Putamen (tissue), 1 donor: ENCODE data around the gene CROCC.
"Not testable (repeated sequence)": the region's sequence is repeated elsewhere in the genome, so short reads cannot be mapped to it uniquely, and the experiment has no call there.

Experiments used
- DNase-seq: peaks from one replicate; pipeline ENCODE4 v3.0.0-alpha.2; 2016; ENCODE audit warnings: low spot score

Gene CROCC

DNA sequence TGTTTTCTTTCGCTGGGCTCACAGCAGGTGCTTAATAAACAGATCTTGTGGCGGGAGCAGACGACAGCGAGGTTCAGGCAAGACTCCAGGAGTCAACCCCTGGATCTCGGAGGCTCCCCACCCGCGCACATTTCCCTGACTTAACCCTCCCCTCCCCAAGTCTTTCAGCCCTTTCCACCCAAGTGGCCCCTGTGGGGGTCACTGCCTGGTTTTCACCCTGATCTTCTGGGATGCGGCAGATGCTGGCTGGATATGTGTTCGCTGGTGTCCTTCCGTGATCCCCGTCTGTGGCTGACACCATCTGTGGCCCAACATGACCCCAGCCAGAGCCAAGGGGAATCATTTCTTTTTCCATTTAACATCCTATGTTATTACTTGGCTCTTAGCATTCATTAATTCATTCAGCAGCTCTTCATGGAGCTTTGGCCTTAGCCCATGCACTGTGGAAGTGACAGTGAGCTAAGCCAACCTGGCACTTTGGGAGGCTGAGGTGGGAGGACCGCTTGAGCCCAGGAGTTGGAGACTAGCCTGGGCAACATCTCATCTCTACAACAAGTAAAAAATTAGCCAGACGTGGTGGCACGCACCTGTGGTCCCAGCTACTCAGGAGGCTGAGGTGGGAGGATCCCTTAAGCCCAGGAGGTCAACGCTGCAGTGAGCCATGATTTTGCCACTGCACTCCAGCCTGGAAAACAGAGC, 6.7 kb upstream of the CROCC start:
- not testable (repeated sequence) for DNase-seq

DNA sequence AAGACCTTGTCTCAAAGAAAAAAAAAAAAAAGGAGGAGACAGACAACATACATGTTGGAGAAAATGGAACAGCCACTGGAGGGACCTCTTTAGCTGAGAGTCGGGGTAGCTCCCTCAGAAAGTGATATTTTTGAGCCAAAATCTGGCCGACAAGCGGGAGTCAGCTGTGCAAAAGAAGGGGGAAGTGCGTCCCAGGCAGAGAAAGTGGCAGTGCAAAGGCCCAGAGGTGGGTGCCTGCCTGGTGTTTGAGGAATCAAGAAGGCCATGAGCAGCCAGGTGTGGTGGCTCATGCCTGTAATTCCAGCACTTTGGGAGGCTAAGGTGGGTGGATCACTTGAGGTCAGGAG, 6.1 kb upstream of the CROCC start:
- no peak for DNase-seq

- DNase-seq, result not testable (repeated sequence)
Observed at GRCh38 chr1:16916036-16916880, 5.5 kb upstream of the CROCC start.

DNA sequence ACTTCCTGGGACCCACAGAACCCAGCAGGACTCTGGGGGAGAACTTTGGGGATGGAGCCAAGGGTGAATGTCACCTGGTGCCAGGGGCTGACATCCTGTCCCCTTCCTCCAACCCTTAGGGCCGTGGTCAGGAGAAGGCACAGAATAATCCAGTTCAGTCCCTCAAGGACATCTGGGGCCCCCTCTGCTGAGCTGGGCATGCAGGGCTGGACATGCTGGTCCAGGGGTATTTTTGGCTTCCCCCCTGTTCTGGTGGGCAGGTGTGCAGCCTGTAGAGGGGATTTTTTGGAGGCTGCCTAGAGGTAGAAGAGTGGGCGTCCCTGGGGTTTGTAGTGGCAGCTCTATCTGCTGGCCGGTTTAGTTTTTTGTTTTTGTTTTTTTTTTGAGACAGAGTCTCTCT, 3.4 kb upstream of the CROCC start:
- no peak for DNase-seq

DNA sequence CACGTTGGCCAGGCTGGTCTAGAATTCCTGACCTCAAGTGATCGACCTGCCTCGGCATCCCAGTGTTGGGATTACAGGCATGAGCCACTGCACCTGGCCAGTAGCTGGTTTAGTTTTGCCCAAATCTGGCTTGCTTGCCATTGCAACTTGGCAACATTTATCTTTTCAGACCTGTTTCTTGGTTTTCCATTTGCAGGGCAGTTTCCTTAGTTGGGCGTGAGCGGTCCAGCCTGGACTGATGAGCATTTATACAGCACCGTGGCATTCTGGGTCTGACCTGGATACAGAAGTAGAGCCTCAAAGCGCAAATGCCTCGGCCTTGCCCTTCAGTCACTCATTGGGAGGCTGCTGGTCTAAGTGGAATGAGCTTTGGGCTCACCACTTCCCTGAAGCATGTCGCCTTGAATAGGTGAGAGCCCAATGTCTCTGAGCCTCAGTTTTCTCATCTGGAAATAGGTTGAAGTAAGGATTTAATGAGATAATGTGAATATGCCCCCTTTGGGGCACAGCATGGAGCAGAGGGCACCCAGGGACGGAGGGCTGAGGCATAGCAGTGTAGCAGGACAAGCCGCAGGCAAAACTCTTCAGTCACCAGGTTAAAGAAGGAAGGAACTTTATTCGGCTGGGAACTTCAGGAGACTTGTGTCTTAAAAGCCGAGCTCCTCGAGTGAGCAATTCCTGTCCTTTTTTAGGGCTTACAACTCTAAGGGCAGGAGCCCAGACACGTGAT, 2.6 kb upstream of the CROCC start:
- DNase-seq, result not testable (repeated sequence)

DNA sequence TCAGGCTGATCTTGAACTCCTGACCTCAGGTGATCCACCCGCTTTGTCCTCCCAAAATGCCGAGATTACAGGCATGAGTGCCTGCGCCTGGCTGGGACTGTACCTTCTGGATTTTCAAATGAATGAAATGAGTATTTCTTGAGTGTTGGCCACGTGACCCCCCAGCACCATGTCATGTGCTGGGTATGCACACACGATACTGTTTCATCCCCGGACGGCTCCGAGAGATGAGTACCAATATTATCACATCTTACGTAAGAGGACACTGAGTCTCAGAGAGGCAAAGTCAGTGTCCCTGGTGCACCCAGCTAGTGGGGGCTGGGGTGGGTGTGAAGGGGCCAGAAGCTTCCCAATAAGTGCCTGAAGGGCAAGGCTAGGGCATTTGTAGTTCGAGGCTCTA, 780 bp upstream of the CROCC start:
- no peak for DNase-seq

- DNase-seq, result no peak
Observed at GRCh38 chr1:16922466-16922865, 735 bp downstream of the CROCC start.

DNA sequence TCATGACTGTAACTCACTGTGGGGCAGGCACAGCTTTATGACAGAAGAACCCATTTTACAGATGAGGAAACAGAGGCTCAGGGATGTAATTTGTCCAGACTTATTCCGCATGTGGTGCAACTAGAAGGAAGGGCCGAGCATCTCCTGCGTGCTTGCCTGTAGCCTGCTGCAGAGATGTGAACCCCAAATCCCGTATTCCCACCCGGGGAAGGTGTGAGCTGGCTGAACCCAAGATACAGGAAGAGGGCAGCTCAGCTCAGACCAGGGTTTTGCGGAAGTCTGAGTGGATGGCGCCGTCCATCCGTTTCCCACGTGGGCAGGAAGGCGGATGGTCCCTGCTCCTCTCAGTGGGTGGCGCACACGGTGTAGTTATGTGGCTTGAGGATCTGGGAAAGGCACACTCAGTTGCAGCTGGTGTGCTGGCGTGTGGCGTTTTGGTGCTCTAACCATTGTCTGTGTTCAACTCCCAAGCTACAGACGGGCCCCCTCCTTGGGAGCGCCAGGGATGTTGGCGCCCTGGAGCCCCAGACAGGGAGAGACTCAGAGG, 1.2 kb downstream of the CROCC start:
- no peak for DNase-seq

GRCh38 chr1:16924216-16924918, 2.6 kb downstream of the CROCC start:
- DNase-seq, result no peak

GRCh38 chr1:16924919-16925477, 3.3 kb downstream of the CROCC start:
- no peak for DNase-seq

DNA sequence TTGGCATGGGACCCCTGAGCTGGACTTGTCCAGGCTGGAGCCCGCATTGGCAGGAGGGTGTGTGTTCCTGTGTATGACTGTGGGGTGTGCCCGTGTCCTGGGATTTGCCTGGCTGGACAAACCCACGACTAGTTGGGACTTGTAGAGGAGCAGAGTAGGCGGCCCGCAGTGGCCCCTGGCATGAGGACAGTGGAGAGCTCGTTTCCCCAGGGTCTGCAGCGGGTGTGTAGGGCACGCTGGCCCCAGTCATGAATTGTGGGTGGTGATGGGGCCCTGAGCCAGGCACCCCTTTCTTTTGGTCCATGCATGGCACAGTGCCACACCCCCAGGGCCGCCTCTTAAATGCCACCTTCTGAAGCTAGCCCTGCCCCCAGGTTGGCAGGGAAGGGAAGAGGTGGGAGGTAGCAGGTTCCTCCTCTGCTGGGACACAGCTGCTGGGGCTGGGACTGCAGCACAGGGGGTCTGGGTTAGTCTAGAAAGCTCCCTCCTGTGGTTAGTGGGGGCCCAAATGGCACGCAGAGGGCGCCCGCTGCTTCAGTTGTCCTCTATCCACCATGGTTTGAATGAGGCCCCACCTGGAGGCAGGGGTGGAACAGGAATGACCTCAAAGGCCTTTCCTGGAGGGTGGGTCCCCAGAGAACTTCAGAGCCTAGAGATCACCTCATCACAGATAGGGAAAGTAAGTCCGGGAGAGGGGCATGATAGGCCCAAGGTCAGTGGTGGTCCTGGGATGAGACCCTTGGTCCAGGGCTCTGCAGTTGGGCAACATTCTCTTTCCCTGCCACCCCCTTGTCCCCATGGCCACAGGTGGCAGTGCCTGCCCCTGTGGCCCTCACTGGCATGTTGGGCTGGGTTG, 4.1 kb downstream of the CROCC start:
- no peak for DNase-seq

DNA sequence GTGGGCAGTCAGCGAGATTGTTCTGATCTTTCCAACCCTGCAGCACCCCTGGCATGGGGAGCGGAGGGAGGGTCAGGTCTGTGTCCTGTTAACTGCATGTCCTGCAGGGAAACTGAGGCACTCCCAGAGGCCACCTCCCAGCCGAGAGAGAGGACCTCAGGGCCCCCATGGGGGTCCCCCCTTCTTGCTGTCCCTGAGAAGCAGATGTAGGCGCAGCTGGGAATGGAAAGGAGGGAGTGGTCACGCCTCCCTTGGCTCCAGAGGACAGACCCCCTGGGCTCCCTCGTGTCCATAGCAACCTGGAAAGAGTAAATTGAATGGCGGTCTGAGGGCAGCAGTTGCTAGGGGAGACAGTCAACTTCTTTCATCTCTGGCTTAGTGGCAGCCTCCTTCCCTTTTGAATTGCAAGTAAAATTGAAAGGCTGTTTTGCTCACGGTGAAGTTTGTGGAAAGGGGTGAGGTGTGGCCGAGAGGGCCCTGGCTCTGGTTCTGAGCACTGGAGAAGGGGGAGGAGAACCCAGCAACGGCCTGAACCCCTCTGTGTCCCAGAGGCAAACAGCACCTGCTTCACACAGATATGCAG, 4.9 kb downstream of the CROCC start:
- DNase-seq, result peak; percentile 57

DNA sequence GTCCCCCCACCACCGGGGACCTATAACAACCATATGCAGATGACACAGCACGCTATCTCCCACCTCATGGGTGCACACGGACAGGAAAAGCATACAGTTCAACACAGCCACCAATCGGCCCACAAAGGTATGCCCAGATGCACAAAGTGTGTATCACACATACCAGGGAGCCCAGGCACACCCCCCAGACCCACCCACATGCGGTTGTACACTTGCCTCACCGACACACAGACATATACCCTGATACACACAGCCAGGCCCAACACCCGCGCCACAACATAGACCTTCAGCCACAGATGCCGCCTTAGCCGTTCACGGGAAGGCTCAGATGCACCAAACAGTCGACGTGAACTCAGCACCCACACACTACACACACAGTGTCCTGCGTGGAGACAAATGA, 5.5 kb downstream of the CROCC start:
- DNase-seq, result no peak

DNA sequence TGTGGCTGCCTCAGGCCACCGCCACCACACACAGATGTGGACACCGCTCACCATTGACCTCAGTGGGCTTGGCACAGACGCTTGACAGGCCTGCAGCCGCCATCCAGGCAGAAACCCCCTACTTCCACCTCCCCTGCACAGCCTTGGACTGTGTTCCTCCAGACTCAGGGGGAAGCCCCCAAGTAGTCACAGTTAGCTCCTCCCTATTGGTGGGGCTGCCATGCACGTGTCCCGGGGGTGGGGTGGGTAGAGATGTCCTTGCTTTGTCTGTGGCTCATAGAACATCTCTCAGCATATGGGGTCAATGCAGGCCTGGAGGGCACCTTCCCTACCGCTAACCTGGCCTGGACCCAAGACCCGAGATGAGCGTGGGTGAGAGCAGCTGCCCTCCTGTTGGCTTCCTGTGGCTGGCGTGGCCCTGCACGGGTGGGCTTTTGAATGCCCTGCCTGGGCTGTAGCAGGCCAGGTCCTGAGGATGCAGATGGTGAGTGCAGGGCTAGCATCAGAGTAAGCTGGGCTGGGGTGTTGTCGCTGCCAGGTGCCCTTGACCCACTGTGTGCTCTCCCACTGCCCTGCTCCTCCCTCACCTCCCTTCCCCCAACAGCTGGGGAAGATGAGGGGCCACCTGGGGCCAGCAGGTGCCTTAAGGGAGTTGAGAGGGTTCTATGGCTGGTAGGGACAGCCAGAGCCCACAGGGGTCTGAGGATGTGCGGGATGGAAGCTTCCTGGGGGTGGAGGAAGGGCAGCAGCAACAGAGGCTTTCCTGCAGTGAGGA, 6.2 kb downstream of the CROCC start:
- no peak for DNase-seq

DNA sequence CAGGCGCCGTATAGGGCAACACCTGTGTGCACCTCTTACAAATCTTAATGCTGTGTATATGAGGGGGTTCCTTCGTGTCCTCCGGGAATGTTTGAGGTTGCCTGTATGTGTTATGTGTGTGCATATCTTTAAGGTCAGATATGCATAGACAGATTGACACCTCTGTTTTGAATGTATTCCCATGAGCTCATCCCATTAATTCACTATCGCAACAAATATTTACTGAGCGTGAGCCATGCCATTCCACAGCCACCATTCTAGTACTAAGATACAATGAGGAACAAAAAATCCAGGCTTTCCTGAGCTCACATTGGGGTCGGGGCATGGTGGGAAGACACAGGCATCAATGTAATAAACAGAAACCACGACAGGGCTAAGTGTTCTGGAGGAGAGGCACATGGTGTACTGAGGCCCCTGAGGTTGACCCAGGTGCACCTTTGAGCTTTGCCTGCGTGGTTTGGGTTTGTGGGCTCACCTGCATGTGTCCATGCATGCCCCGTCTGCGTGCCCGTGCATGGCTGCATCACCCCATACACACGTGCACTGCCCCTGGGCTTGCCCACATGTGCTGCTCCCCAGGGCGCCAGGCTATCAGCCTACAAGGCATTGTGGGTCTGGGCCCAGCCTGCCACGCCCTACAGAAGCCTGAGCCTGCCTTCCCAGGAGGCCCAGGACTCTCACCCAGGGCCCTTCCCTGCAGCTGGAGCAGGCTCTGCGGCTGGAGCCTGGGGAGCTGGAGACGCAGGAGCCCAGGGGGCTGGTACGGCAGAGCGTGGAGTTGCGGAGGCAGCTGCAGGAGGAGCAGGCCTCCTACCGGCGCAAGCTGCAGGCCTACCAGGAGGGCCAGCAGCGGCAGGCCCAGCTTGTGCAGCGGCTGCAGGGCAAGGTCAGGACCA, 7.7 kb downstream of the CROCC start:
- not testable (repeated sequence) for DNase-seq

DNA sequence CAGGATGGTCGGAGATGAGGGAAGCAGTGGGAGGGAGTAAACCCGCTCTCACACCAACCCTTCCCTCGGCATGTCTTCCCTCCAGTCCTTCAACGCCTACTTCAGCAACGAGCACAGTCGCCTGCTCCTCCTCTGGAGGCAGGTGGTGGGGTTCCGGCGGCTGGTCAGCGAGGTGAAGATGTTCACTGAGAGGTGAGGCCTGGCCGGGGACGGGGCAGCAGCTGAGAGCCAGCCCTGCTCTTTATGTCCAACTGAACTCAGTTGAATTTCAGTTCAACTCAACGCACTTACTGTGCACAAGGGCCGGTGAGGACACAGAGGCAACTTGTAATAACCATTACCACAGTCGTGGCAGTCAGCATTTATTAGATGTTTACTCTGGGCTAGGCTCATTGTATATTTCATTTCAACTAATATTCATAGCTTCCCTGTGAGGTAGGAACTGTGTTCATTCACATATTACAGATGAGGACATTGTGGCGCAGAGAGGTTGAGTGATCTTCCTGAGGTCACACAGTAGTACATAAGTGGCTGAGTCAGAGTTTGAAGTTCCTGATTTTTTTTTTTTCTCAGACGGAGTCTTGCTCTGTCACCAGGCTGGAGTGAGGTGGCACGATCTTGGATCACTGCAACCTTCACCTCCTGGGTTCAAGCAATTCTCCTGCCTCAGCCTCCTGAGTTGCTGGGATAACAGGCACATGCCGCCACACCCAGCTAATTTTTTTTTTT, 9.6 kb downstream of the CROCC start:
- not testable (repeated sequence) for DNase-seq

GRCh38 chr1:16933945-16934344, 12.2 kb downstream of the CROCC start:
- peak; percentile 69 for DNase-seq

DNA sequence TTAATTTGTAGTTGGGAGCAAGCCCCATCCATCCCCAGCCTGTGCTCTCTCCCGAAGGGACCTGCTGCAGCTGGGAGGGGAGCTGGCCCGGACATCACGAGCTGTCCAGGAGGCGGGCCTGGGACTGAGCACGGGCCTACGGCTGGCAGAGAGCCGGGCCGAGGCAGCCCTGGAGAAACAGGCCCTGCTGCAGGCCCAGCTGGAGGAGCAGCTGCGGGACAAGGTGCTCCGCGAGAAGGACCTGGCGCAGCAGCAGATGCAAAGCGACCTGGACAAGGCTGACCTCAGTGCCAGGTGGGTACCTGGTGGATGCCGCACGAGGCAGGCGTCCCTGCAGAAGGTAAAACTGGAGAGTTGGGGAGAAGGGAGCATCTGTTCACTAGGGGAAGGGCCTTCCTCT, 14.8 kb downstream of the CROCC start:
- not testable (repeated sequence) for DNase-seq
